HAP-1 (cell line): ENCODE results near the gene PTGDR.

Experiments
- DNase-seq, 2 experiments: peaks; one replicate each; pipeline ENCODE4 v3.0.0-alpha.2; 2016 to 2020; ENCODE audit warnings: low spot score in 2 of 2
- H3K27me3 ChIP-seq: fragments of 250-450 bp; sonication (Bioruptor Pico); 2 replicates; pipeline ENCODE4 v1.5.1; 2020; ENCODE audit warnings: low read depth, mild to moderate bottlenecking, moderate library complexity
- H3K36me3 ChIP-seq: fragments of 250-450 bp; sonication (Bioruptor Pico); replicated peaks from 2 replicates; pipeline ENCODE4 v1.5.1; 2020; ENCODE audit warnings: mild to moderate bottlenecking
- H3K4me1 ChIP-seq: fragments of 250-450 bp; sonication (Bioruptor Pico); 2 replicates; pipeline ENCODE4 v1.5.1; 2020; ENCODE audit warnings: mild to moderate bottlenecking
- H3K4me3 ChIP-seq: fragments of 250-450 bp; sonication (Bioruptor Pico); 2 replicates; pipeline ENCODE4 v1.5.1; 2020; ENCODE audit warnings: mild to moderate bottlenecking, moderate library complexity
- H3K9me3 ChIP-seq: fragments of 250-450 bp; sonication (Bioruptor Pico); 2 replicates; pipeline ENCODE4 v1.5.1; 2020; ENCODE audit warnings: mild to moderate bottlenecking, moderate library complexity
- in situ Hi-C: fragments of 300-500 bp; cut with MboI; formaldehyde crosslinking; loops from 3 replicates; pipeline ENCODE4 v1.14.3; 2020; ENCODE audit warnings: low sequenced_read_pairs, inconsistent platforms, mixed read lengths

Gene PTGDR

GRCh38 chr14:52248057-52248456, 19.4 kb upstream of the PTGDR start:
- H3K27me3 ChIP-seq: no peaks in the 10 kb centered on the region
- H3K4me1 ChIP-seq: peaks cover 11% of the 10 kb centered on the region
- no peaks in the 10 kb centered on the region for H3K36me3 ChIP-seq
- in situ Hi-C loops: no loop called here
- no peak for DNase-seq
- no peaks in the 10 kb centered on the region for H3K9me3 ChIP-seq
- H3K4me3 ChIP-seq: no peak overlapping the region

GRCh38 chr14:52251724-52252123, 15.8 kb upstream of the PTGDR start:
- H3K4me1 ChIP-seq: peaks cover 15% of the 10 kb centered on the region
- no peaks in the 10 kb centered on the region for H3K27me3 ChIP-seq
- no peak overlapping the region for H3K4me3 ChIP-seq
- H3K36me3 ChIP-seq: no peaks in the 10 kb centered on the region
- peak in 1 of 2 experiments; percentile 37 for DNase-seq
- in situ Hi-C loops: no loop called here
- H3K9me3 ChIP-seq: no peaks in the 10 kb centered on the region

GRCh38 chr14:52253503-52253902, 14.0 kb upstream of the PTGDR start:
- Histone ChIP-seq H3K27me3 (no peaks in the 10 kb centered on the region), H3K36me3 (no peaks in the 10 kb centered on the region), H3K9me3 (no peaks in the 10 kb centered on the region), H3K4me3 (no peak overlapping the region), H3K4me1 (peaks cover 15% of the 10 kb centered on the region)
- in situ Hi-C loops: no loop called here
- DNase-seq: peak; percentile 48 to 63

GRCh38 chr14:52254086-52254485, 13.4 kb upstream of the PTGDR start:
- H3K9me3 ChIP-seq: no peaks in the 10 kb centered on the region
- no peaks in the 10 kb centered on the region for H3K36me3 ChIP-seq
- no peak overlapping the region for H3K4me3 ChIP-seq
- no peak for DNase-seq
- peaks cover 15% of the 10 kb centered on the region for H3K4me1 ChIP-seq
- in situ Hi-C loops: no loop called here
- H3K27me3 ChIP-seq: no peaks in the 10 kb centered on the region

GRCh38 chr14:52258783-52259182, 8.7 kb upstream of the PTGDR start:
- no peak for DNase-seq
- no peaks in the 10 kb centered on the region for H3K36me3 ChIP-seq
- H3K27me3 ChIP-seq: no peaks in the 10 kb centered on the region
- H3K4me1 ChIP-seq: no peaks in the 10 kb centered on the region
- no peak overlapping the region for H3K4me3 ChIP-seq
- in situ Hi-C loops: no loop called here
- no peaks in the 10 kb centered on the region for H3K9me3 ChIP-seq

GRCh38 chr14:52259434-52259833, 8.1 kb upstream of the PTGDR start:
- no peaks in the 10 kb centered on the region for H3K27me3 ChIP-seq
- no peak for DNase-seq
- H3K9me3 ChIP-seq: no peaks in the 10 kb centered on the region
- no peaks in the 10 kb centered on the region for H3K36me3 ChIP-seq
- H3K4me3 ChIP-seq: no peak overlapping the region
- no peaks in the 10 kb centered on the region for H3K4me1 ChIP-seq
- in situ Hi-C loops: no loop called here

- Histone ChIP-seq H3K27me3 (no peaks in the 10 kb centered on the region), H3K4me1 (peaks cover 7% of the 10 kb centered on the region), H3K9me3 (no peaks in the 10 kb centered on the region), H3K36me3 (no peaks in the 10 kb centered on the region), H3K4me3 (no peak overlapping the region)
- no peak for DNase-seq
- in situ Hi-C loops: no loop called here
Measured at GRCh38 chr14:52262600-52262999, 4.9 kb upstream of the PTGDR start.

GRCh38 chr14:52263190-52263589, 4.3 kb upstream of the PTGDR start:
- H3K36me3 ChIP-seq: no peaks in the 10 kb centered on the region
- in situ Hi-C loops: no loop called here

GRCh38 chr14:52265253-52265652, 2.2 kb upstream of the PTGDR start:
- no peaks in the 10 kb centered on the region for H3K36me3 ChIP-seq
- no peak for DNase-seq
- no peaks in the 10 kb centered on the region for H3K27me3 ChIP-seq
- H3K9me3 ChIP-seq: no peaks in the 10 kb centered on the region
- in situ Hi-C loops: no loop called here
- H3K4me1 ChIP-seq: peaks cover 7% of the 10 kb centered on the region
- H3K4me3 ChIP-seq: no peak overlapping the region

More at GRCh38 chr14:52263190-52263589, 4.3 kb upstream of the PTGDR start:
- H3K4me1 ChIP-seq: peaks cover 7% of the 10 kb centered on the region
- no peaks in the 10 kb centered on the region for H3K27me3 ChIP-seq
- no peak overlapping the region for H3K4me3 ChIP-seq
- no peaks in the 10 kb centered on the region for H3K9me3 ChIP-seq
- DNase-seq: no peak

- no peaks in the 10 kb centered on the region for H3K27me3 ChIP-seq
- in situ Hi-C loops: no loop called here
- H3K4me3 ChIP-seq: no peak overlapping the region
- peak; percentile 63 to 65 for DNase-seq
- peaks cover 7% of the 10 kb centered on the region for H3K4me1 ChIP-seq
- H3K9me3 ChIP-seq: no peaks in the 10 kb centered on the region
- no peaks in the 10 kb centered on the region for H3K36me3 ChIP-seq
Measured at GRCh38 chr14:52266179-52266578, 1.3 kb upstream of the PTGDR start.

GRCh38 chr14:52266782-52267181, 716 bp upstream of the PTGDR start:
- no peak for DNase-seq
- no peaks in the 10 kb centered on the region for H3K27me3 ChIP-seq
- no peak overlapping the region for H3K4me3 ChIP-seq
- in situ Hi-C loops: no loop called here
- no peaks in the 10 kb centered on the region for H3K9me3 ChIP-seq
- H3K4me1 ChIP-seq: peaks cover 7% of the 10 kb centered on the region
- H3K36me3 ChIP-seq: no peaks in the 10 kb centered on the region

- H3K4me3 ChIP-seq: no peak overlapping the region
- no peak for DNase-seq
Measured at GRCh38 chr14:52268279-52269061, 972 bp downstream of the PTGDR start.

GRCh38 chr14:52269100-52269499, 1.6 kb downstream of the PTGDR start:
- Histone ChIP-seq H3K4me1 (peaks cover 7% of the 10 kb centered on the region), H3K9me3 (no peaks in the 10 kb centered on the region), H3K36me3 (no peaks in the 10 kb centered on the region), H3K4me3 (no peak overlapping the region), H3K27me3 (no peaks in the 10 kb centered on the region)
- DNase-seq: no peak
- in situ Hi-C loops: no loop called here

More at GRCh38 chr14:52268279-52269061, 972 bp downstream of the PTGDR start:
- Histone ChIP-seq H3K36me3 (no peaks in the 10 kb centered on the region), H3K27me3 (no peaks in the 10 kb centered on the region), H3K4me1 (peaks cover 7% of the 10 kb centered on the region), H3K9me3 (no peaks in the 10 kb centered on the region)
- in situ Hi-C loops: no loop called here

GRCh38 chr14:52269982-52270381, 2.5 kb downstream of the PTGDR start:
- DNase-seq: no peak
- in situ Hi-C loops: no loop called here
- H3K36me3 ChIP-seq: no peaks in the 10 kb centered on the region
- no peaks in the 10 kb centered on the region for H3K9me3 ChIP-seq
- H3K4me3 ChIP-seq: no peak overlapping the region
- peaks cover 7% of the 10 kb centered on the region for H3K4me1 ChIP-seq
- no peaks in the 10 kb centered on the region for H3K27me3 ChIP-seq

GRCh38 chr14:52271538-52271937, 4.0 kb downstream of the PTGDR start:
- Histone ChIP-seq H3K4me1 (peaks cover 4% of the 10 kb centered on the region), H3K4me3 (no peak overlapping the region), H3K27me3 (no peaks in the 10 kb centered on the region), H3K36me3 (no peaks in the 10 kb centered on the region), H3K9me3 (no peaks in the 10 kb centered on the region)
- in situ Hi-C loops: no loop called here
- no peak for DNase-seq
